WTC11 (cell line): ENCODE data around the gene CSF2. TPM values are rescaled to one million over a fixed set of nuclear protein-coding genes. Genes with fewer than 3 reads are reported as not detected.

ENCODE experiments used
- ATAC-seq: fragments of 200-7000 bp; cut with Tn5 transposase; 2 replicates; pipeline ENCODE4 v1.10.0; 2021; ENCODE audit warnings: mild to moderate bottlenecking, moderate library complexity
- CTCF ChIA-PET: fragments of 300-600 bp; sonication (Branson Sonifier 250); formaldehyde crosslinking; loops from one replicate; lab custom pipeline; 2021; ENCODE audit warnings: antibody characterized with exemption; lab: Charles Lee
- POLR2A ChIA-PET: fragments of 350-600 bp; sonication (Branson Sonifier 250); formaldehyde crosslinking; loops from one replicate; lab custom pipeline; 2021; ENCODE audit warnings: antibody characterized with exemption; lab: Charles Lee
- DNase-seq: peaks from one replicate; pipeline ENCODE4 v3.0.0; 2021; ENCODE audit warnings: low spot score
- H3K27ac Mint-ChIP-seq: 2 replicates; pipeline ENCODE4 v1.8.0; 2021; ENCODE audit warnings: mixed read lengths
- H3K27me3 Mint-ChIP-seq: 2 replicates; pipeline ENCODE4 v1.8.0; 2021; ENCODE audit warnings: low read depth, mild to moderate bottlenecking, moderate library complexity, mixed read lengths
- H3K36me3 Mint-ChIP-seq: 2 replicates; pipeline ENCODE4 v1.8.0; 2021; ENCODE audit warnings: mixed read lengths
- H3K4me1 Mint-ChIP-seq: 2 replicates; pipeline ENCODE4 v1.8.0; 2022; ENCODE audit warnings: mixed read lengths
- H3K4me3 Mint-ChIP-seq: 2 replicates; pipeline ENCODE4 v1.8.0; 2021; ENCODE audit warnings: mild to moderate bottlenecking, moderate library complexity, mixed read lengths
- H3K9me3 Mint-ChIP-seq: 2 replicates; pipeline ENCODE4 v1.8.0; 2021; ENCODE audit warnings: mixed read lengths
- CREB1 ChIP-seq: sonication (generic); formaldehyde crosslinking; IDR thresholded peaks from 2 replicates; pipeline ENCODE4 v1.8.0; 2023; ENCODE audit warnings: mild to moderate bottlenecking, missing genetic modification reagents
- ERG ChIP-seq: fragments of 250-450 bp; sonication (Bioruptor Pico); IDR thresholded peaks from 2 replicates; pipeline ENCODE4 v1.8.0; 2021; ENCODE audit warnings: mild to moderate bottlenecking
- IRF2 ChIP-seq: sonication (generic); formaldehyde crosslinking; IDR thresholded peaks from 2 replicates; pipeline ENCODE4 v1.8.0; 2022; ENCODE audit warnings: low read depth, missing genetic modification reagents, borderline replicate concordance
- KAT7 ChIP-seq: sonication (generic); formaldehyde crosslinking; IDR thresholded peaks from 2 replicates; pipeline ENCODE4 v1.8.1; 2023; ENCODE audit warnings: missing genetic modification reagents, mild to moderate bottlenecking, borderline replicate concordance
- MXD4 ChIP-seq: fragments of 250-450 bp; sonication (Bioruptor Pico); IDR thresholded peaks from 2 replicates; pipeline ENCODE4 v1.8.0; 2021; ENCODE audit warnings: mild to moderate bottlenecking, moderate library complexity, borderline replicate concordance
- MYBL2 ChIP-seq: sonication (generic); formaldehyde crosslinking; IDR thresholded peaks from 2 replicates; pipeline ENCODE4 v1.8.1; 2023; ENCODE audit warnings: mild to moderate bottlenecking, moderate library complexity, missing genetic modification reagents
- NFYB ChIP-seq: sonication (generic); formaldehyde crosslinking; conservative IDR thresholded peaks from 2 replicates; pipeline ENCODE4 v1.8.0; 2022; ENCODE audit warnings: low read depth, missing genetic modification reagents
- NR2C2 ChIP-seq: sonication (generic); formaldehyde crosslinking; IDR thresholded peaks from 2 replicates; pipeline ENCODE4 v1.8.0; 2022; ENCODE audit warnings: mild to moderate bottlenecking, missing genetic modification reagents
- SMAD4 ChIP-seq: sonication (generic); formaldehyde crosslinking; IDR thresholded peaks from 2 replicates; pipeline ENCODE4 v1.8.0; 2022; ENCODE audit warnings: mild to moderate bottlenecking, missing genetic modification reagents
- TEAD1 ChIP-seq: sonication (generic); formaldehyde crosslinking; IDR thresholded peaks from 2 replicates; pipeline ENCODE4 v1.8.0; 2022; ENCODE audit warnings: mild to moderate bottlenecking, missing genetic modification reagents
- TEAD4 ChIP-seq: sonication (generic); formaldehyde crosslinking; IDR thresholded peaks from 2 replicates; pipeline ENCODE4 v1.8.0; 2022; ENCODE audit warnings: mild to moderate bottlenecking, missing genetic modification reagents
- ZMAT4 ChIP-seq: fragments of 250-450 bp; sonication (Bioruptor Pico); IDR thresholded peaks from 2 replicates; pipeline ENCODE4 v1.9.0; 2021; ENCODE audit warnings: mild to moderate bottlenecking
- ZNF121 ChIP-seq: sonication (generic); formaldehyde crosslinking; IDR thresholded peaks from 2 replicates; pipeline ENCODE4 v1.8.0; 2023; ENCODE audit warnings: missing genetic modification reagents
- ZNF423 ChIP-seq: fragments of 250-450 bp; sonication (Bioruptor Pico); IDR thresholded peaks from 2 replicates; pipeline ENCODE4 v2.1.2; 2022; ENCODE audit warnings: mild to moderate bottlenecking, moderate library complexity
- ZSCAN18 ChIP-seq: fragments of 250-450 bp; sonication (Bioruptor Pico); IDR thresholded peaks from 2 replicates; pipeline ENCODE4 v2.1.2; 2022; ENCODE audit warnings: mild to moderate bottlenecking, moderate library complexity
- total RNA-seq: library from RNA; stranded (reverse); gene quantifications from 3 replicates; pipeline ENCODE4 v1.2.3, GENCODE V29; 2021
- TF ChIP-seq, protein P1 (sequence below): sonication (generic); formaldehyde crosslinking; IDR thresholded peaks from 2 replicates; pipeline ENCODE4 v1.8.0; 2022; ENCODE audit warnings: mild to moderate bottlenecking, missing genetic modification reagents

CSF2 gene
- total RNA-seq, 1 experiment from 2014 or later = not detected

DNA sequence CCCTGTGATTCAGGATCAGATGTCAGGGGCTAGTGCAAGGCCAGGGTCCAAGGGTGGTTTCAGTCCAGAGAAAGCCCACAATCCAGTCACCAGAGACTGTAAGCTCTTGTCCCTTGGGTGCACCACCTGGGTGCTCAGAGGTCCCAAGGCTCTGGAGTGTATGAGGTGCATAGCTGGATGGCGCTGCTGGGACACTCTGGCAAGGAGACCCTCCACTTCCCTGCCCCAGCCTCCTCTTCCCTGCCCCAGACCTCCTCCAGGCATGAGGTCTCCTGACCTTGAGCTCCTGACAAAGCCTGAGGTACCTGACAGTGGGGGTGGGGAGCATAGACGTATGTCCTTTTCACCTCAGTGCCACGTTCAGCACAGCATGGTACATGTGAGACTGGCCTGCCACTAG, 7.0 kb downstream of the CSF2 start (continued):
- TF ChIP-seq ZSCAN18 = no peak
- no peak for TF ChIP-seq CREB1 (CRISPR knock-in tag)
- TF ChIP-seq ZNF121 (CRISPR knock-in tag) = no peak

DNA sequence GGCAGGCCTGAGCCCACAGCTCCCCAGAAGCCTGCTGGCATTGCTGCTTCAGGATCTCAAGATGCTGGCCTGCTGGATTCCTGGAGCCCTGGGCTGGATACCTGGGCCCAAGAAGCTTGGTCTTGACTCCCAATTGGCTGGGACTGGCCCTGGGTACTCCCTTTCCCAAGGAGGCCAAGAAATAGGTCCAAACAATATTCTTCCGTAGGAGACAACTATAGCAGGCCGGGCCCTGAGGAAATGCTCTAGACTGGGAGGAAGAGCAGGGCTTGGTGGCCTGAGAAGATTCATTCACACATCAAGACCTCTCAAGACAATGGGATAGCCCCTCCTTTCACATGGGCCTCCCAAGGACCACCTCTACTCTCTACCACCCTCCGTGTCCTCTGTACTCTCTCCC, 7.9 kb downstream of the CSF2 start:
- ATAC-seq = no peak
- ChIA-PET CTCF (interaction anchor here (0.9 to 1.5 kb wide), 2 partner anchors 16 to 146 kb away, joined by 4 to 5 read pairs; partner anchors contain the start of gene P4HA2), POLR2A (no interaction called here)
- no peaks in the 10 kb centered on the region for H3K36me3 Mint-ChIP-seq
- H3K27ac Mint-ChIP-seq = no peak overlapping the region
- H3K27me3 Mint-ChIP-seq = no peaks in the 10 kb centered on the region
- no peaks in the 10 kb centered on the region for H3K9me3 Mint-ChIP-seq
- TF ChIP-seq ERG (no peak), SMAD4 (no peak), IRF2 (no peak), MYBL2 (CRISPR knock-in tag) (no peak), NFYB (CRISPR knock-in tag) (no peak), TEAD4 (no peak), ZMAT4 (CRISPR knock-in tag) (no peak), NR2C2 (CRISPR knock-in tag) (no peak), KAT7 (no peak), TEAD1 (no peak)
- TF ChIP-seq, protein P1, sequence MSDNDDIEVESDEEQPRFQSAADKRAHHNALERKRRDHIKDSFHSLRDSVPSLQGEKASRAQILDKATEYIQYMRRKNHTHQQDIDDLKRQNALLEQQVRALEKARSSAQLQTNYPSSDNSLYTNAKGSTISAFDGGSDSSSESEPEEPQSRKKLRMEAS = no peak
- no peak overlapping the region for H3K4me3 Mint-ChIP-seq
- H3K4me1 Mint-ChIP-seq = no peaks in the 10 kb centered on the region
- no peak for DNase-seq

DNA sequence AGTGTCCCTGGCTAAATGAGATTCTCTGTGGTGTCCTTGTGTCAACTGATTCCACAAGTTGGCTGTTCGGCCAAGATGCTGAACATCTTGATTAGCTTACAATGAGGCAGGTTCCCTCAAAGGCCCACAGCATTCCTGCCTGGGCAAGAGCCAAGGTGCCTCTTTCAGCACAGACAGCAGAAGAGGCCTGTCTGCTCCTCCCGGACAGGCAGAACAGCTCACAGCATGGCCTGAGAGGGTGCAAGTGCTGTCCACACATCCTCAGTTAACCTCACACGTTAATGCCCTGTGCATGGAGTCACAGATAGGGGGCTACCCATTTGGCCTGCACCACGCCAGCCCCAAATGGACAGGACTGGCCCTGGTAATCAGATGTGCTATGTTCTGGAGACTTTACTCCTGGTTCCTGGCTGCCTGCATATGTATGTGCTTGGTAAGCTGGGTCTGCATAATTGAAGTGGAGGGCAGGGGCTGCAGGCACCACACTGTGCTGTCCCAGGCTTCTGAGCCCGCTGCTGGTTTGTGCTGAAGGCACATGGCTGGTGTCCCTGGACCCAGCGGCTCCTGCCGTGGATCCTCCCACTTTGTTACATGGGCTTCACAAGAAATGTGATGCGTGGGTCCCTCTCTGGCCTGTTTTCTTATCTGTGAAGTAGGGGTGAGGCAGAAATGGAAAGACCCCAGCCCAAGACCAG, 8.9 kb downstream of the CSF2 start:
- no peak for DNase-seq
- no peaks in the 10 kb centered on the region for H3K9me3 Mint-ChIP-seq
- no peaks in the 10 kb centered on the region for H3K4me1 Mint-ChIP-seq
- H3K36me3 Mint-ChIP-seq = no peaks in the 10 kb centered on the region
- TF ChIP-seq NR2C2 (CRISPR knock-in tag) = no peak
- no peak for TF ChIP-seq MYBL2 (CRISPR knock-in tag)
- no peak for TF ChIP-seq ZNF423 (CRISPR knock-in tag)
- POLR2A ChIA-PET = no interaction called here
- H3K27ac Mint-ChIP-seq = no peak overlapping the region
- no peaks in the 10 kb centered on the region for H3K27me3 Mint-ChIP-seq
- CTCF ChIA-PET = interaction anchor here (0.9 kb wide), 1 partner anchor 145 kb away, joined by 4 read pairs; the partner anchor contains the start of gene P4HA2
- ATAC-seq = no peak
- H3K4me3 Mint-ChIP-seq = no peak overlapping the region

GRCh38 chr5:132083071-132083678, 9.6 kb downstream of the CSF2 start:
- no peaks in the 10 kb centered on the region for H3K9me3 Mint-ChIP-seq
- no peak overlapping the region for H3K4me3 Mint-ChIP-seq
- TF ChIP-seq MXD4 (CRISPR knock-in tag) = no peak
- ChIA-PET POLR2A (no interaction called here), CTCF (no interaction called here)
- no peaks in the 10 kb centered on the region for H3K36me3 Mint-ChIP-seq
- no peak overlapping the region for H3K27ac Mint-ChIP-seq
- H3K27me3 Mint-ChIP-seq = no peaks in the 10 kb centered on the region
- DNase-seq (no peak), ATAC-seq (no peak)
- H3K4me1 Mint-ChIP-seq = no peaks in the 10 kb centered on the region
